A549 (cell line): ENCODE results near the gene CAPN11.

Experiments used
- BCL3 ChIP-seq: fragments of >200 bp; sonication (Bioruptor Twin); formaldehyde crosslinking; IDR thresholded peaks from 3 replicates; pipeline ENCODE4 v1.6.1; 2016
- CTCF ChIP-seq: fragments of >200 bp; sonication (Bioruptor Twin); formaldehyde crosslinking; IDR thresholded peaks from 3 replicates; pipeline ENCODE4 v1.5.1; 2016
- HMGXB4 ChIP-seq: fragments of 250-450 bp; sonication (Bioruptor Pico); IDR thresholded peaks from 2 replicates; pipeline ENCODE4 v1.5.0; 2021; ENCODE audit warnings: mild to moderate bottlenecking, moderate library complexity, borderline replicate concordance
- JUN ChIP-seq, 2 experiments: fragments of >200 bp; sonication (Bioruptor Twin); formaldehyde crosslinking; IDR thresholded peaks; 2 replicates in 1 of 2; 3 replicates in 1 of 2; pipeline ENCODE4 v1.6.1; 2016 to 2017
- KDM1A ChIP-seq: fragments of 200-600 bp; sonication (generic); IDR thresholded peaks from 2 replicates; pipeline ENCODE4 v1.6.1; 2016; ENCODE audit warnings: low read depth, mild to moderate bottlenecking
- POLR2A ChIP-seq: IDR thresholded peaks from 2 replicates; pipeline ENCODE4 v1.6.1; 2012; ENCODE audit warnings: mild to moderate bottlenecking, low read length
- REST ChIP-seq: fragments of 200-600 bp; sonication (generic); IDR thresholded peaks from 2 replicates; pipeline ENCODE4 v1.6.1; 2016; ENCODE audit warnings: antibody characterized with exemption, mild to moderate bottlenecking, moderate library complexity
- RNF2 ChIP-seq: fragments of 200-600 bp; sonication (generic); IDR thresholded peaks from 2 replicates; pipeline ENCODE4 v1.6.1; 2016; ENCODE audit warnings: low read depth, mild to moderate bottlenecking, antibody characterized with exemption, moderate library complexity, borderline replicate concordance
- SREBF2 ChIP-seq: fragments of 450-650 bp; IDR thresholded peaks from 2 replicates; pipeline ENCODE4 v1.6.1; 2014; ENCODE audit warnings: mild to moderate bottlenecking, moderate library complexity

- no peak for TF ChIP-seq CTCF
- TF ChIP-seq REST = no peak
- TF ChIP-seq SREBF2 = no peak
- no peak for TF ChIP-seq JUN (IDR thresholded peaks at IDR 0.05)
- no peak for TF ChIP-seq POLR2A
- no peak for TF ChIP-seq RNF2
- TF ChIP-seq KDM1A = no peak
- TF ChIP-seq BCL3 = no peak
- no peak for TF ChIP-seq HMGXB4 (CRISPR knock-in tag)
Observed at GRCh38 chr6:44120692-44121443, 37.8 kb upstream of the CAPN11 start.
